Kidney (tissue), 14 donors: ENCODE results near the gene TMEM255B. TPM values are rescaled to one million over a fixed set of nuclear protein-coding genes. Genes with fewer than 3 reads are reported as not detected.

ENCODE experiments used
- DNase-seq, 5 donors: peaks; one replicate each; pipeline ENCODE4 v3.0.0-alpha.2; 2013 to 2020
- FAIRE-seq: peaks from 2 replicates; lab custom pipeline; 2012; peaks lifted over from hg19 to GRCh38; lab: Jason Lieb, UNC
- H3K27ac ChIP-seq, 2 donors: one replicate each; pipeline ENCODE4 v1.7.0; 2013; ENCODE audit warnings: low read depth in 2 of 2, low read length in 2 of 2, inconsistent platforms in 1 of 2
- H3K27me3 ChIP-seq: one replicate; pipeline ENCODE4 v1.7.1; 2013; ENCODE audit warnings: low read length, inconsistent platforms; ENCODE audit not compliant: control insufficient read depth, insufficient read depth
- H3K36me3 ChIP-seq, 3 donors: one replicate each; pipeline versions ENCODE4 v1.7.0 to v1.7.1; 2013; ENCODE audit warnings: low read length in 3 of 3, control low read depth in 1 of 3, inconsistent platforms in 1 of 3; ENCODE audit not compliant: insufficient read depth in 3 of 3, control insufficient read depth in 2 of 3
- H3K4me1 ChIP-seq, 3 donors: one replicate each; pipeline versions ENCODE4 v1.7.0 to v1.7.1; 2013; ENCODE audit warnings: low read length in 3 of 3, inconsistent platforms in 1 of 3, low read depth in 1 of 3; ENCODE audit not compliant: control insufficient read depth in 2 of 3, insufficient read depth in 2 of 3
- H3K4me3 ChIP-seq, 3 donors: one replicate each; pipeline versions ENCODE4 v1.7.0 to v1.8.1; 2013; ENCODE audit warnings: low read length in 3 of 3, control low read depth in 1 of 3, inconsistent platforms in 1 of 3
- H3K9ac ChIP-seq, 3 donors: one replicate each; pipeline versions ENCODE4 v1.7.0 to v1.7.1; 2013; ENCODE audit warnings: low read length in 3 of 3, control low read depth in 1 of 3, inconsistent platforms in 1 of 3
- H3K9me3 ChIP-seq, 3 donors: one replicate each; pipeline versions ENCODE4 v1.7.0 to v1.7.1; 2013; ENCODE audit warnings: low read length in 3 of 3, control low read depth in 1 of 3, inconsistent platforms in 1 of 3; ENCODE audit not compliant: control insufficient read depth in 2 of 3, insufficient read depth in 1 of 3
- CTCF ChIP-seq: IDR thresholded peaks from 3 replicates; pipeline ENCODE4 v1.5.1; 2012; ENCODE audit warnings: mild to moderate bottlenecking, moderate library complexity, borderline replicate concordance; ENCODE audit not compliant: insufficient read depth; ENCODE audit errors: extremely low read depth
- intact Hi-C: fragments of 100-400 bp; cut with DNase I; formaldehyde crosslinking; loops from one replicate; pipeline ENCODE4 v1.11.1; 2022
- polyA plus RNA-seq: library from polyadenylated mRNA; stranded (reverse); fragments of 350-450 nt; fragmentation: Illumina TruSeq; extraction: RNeasy Lipid Tissue Mini Kit (QIAGEN cat#74804); gene quantifications from one replicate; pipeline ENCODE4 v1.2.3, GENCODE V29; 2014; ENCODE audit warnings: low read depth, low replicate concordance; ENCODE audit not compliant: insufficient read depth
- total RNA-seq: library from RNA; stranded (reverse); fragmentation: NEBNext Ultra II Directional; extraction: Animal tissue kit (Norgen Biotek cat#: 25700); gene quantifications from one replicate; pipeline ENCODE4 v1.2.1, GENCODE V29; 2021
- donor health status: control.
- donor health status: control.
- donor health status: control.
- donor health status: control.
- donor health status: control.
- donor health status: DM: yes; HTN: yes; CAD: no.
- donor health status: Normal renal cell carcinoma (clear cell type).

Gene TMEM255B
- total and polyA plus RNA-seq, 2 donors from 2014 or later = 11.9 to 29.3 TPM

- Histone ChIP-seq H3K4me1 (peaks cover 0 to 40% (median 22%) of the 10 kb centered on the region in 3 donors), H3K27ac (no peak overlapping the region), H3K4me3 (no peak overlapping the region), H3K9ac (no peak overlapping the region), H3K27me3 (no peaks in the 10 kb centered on the region), H3K36me3 (peaks cover 0 to under 1% (median 0%) of the 10 kb centered on the region in 3 donors), H3K9me3 (no peaks in the 10 kb centered on the region)
- intact Hi-C loops = no loop called here
- FAIRE-seq (no peak), DNase-seq (no peak)
- TF ChIP-seq CTCF = no peak
Measured at GRCh38 chr13:113851480-113851803, 92.4 kb downstream of the TMEM255B start.

GRCh38 chr13:113851826-113852535 is 93.0 kb downstream of the TMEM255B start:
- no peak overlapping the region for H3K4me3 ChIP-seq
- peaks cover 0 to 43% (median 27%) of the 10 kb centered on the region in 3 donors for H3K4me1 ChIP-seq
- intact Hi-C loops = no loop called here
- no peaks in the 10 kb centered on the region for H3K27me3 ChIP-seq
- H3K36me3 ChIP-seq = no peaks in the 10 kb centered on the region
- TF ChIP-seq CTCF = no peak
- FAIRE-seq (no peak), DNase-seq (peak in 3 of 5 donors; percentile 3 to 61 (median 19))
- no peaks in the 10 kb centered on the region for H3K9me3 ChIP-seq
- H3K27ac ChIP-seq = peak overlapping the region in 1 of 2 donors; percentile 38
- H3K9ac ChIP-seq = no peak overlapping the region

GRCh38 chr13:113852536-113853517 is 93.8 kb downstream of the TMEM255B start:
- no peak for TF ChIP-seq CTCF
- H3K4me3 ChIP-seq = no peak overlapping the region
- H3K27ac ChIP-seq = peak overlapping the region; percentile 38 to 68
- DNase-seq (peak in 3 of 5 donors; percentile 8 to 68 (median 38)), FAIRE-seq (no peak)
- no peaks in the 10 kb centered on the region for H3K9me3 ChIP-seq
- no peaks in the 10 kb centered on the region for H3K36me3 ChIP-seq
- H3K4me1 ChIP-seq = peaks cover 0 to 46% (median 36%) of the 10 kb centered on the region in 3 donors
- intact Hi-C loops = no loop called here
- no peak overlapping the region for H3K9ac ChIP-seq
- H3K27me3 ChIP-seq = no peaks in the 10 kb centered on the region
